ENCODE results near the gene FOXK2. TPM values are rescaled to one million over a fixed set of nuclear protein-coding genes. Genes with fewer than 3 reads are reported as not detected.

FOXK2 gene
- total RNA-seq, 1 donor, result 29.3 TPM

DNA sequence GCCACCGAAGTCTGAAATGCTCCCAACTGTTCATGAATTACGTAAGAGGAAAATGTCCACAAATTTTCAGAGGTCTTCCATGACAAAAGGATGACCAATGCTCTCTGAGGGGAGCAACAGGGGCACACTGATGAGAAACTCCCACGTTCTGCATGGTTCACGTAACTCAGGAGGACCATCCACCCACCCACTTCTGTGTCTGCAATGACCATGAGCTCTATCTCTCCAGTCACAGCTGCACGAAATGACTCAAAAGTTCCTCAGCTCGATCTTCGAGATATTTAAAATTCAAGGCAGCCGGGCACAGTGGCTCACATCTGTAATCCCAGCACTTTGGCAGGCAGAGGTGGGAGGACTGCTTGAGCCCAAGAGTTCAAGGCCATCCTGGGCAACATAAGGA is 112.9 kb downstream of the FOXK2 start:
- Histone ChIP-seq H3K9me3 (ENCODE audit: low read depth, low read length) (no peaks in the 10 kb centered on the region), H3K79me2 (ENCODE audit: insufficient read depth, low read length) (peaks cover 84% of the 10 kb centered on the region), H3K4me2 (ENCODE audit: insufficient read depth, low read length) (no peak overlapping the region), H3K36me3 (ENCODE audit: insufficient read depth, low read length) (peaks cover 31% of the 10 kb centered on the region), H3K27ac (ENCODE audit: low read depth, low read length) (no peak overlapping the region), H3K4me3 (ENCODE audit: insufficient read depth, low read length) (no peak overlapping the region), H4K20me1 (ENCODE audit: insufficient read depth, low read length) (peaks cover 43% of the 10 kb centered on the region), H3K27me3 (ENCODE audit: insufficient read depth, low read length) (no peaks in the 10 kb centered on the region), H3K4me1 (ENCODE audit: insufficient read depth, low read length) (no peaks in the 10 kb centered on the region), H2AFZ (ENCODE audit: low read length) (no peak overlapping the region)
- no peak for DNase-seq (ENCODE audit: insufficient read length, low spot score, missing footprints)
- TF ChIP-seq, protein P1, sequence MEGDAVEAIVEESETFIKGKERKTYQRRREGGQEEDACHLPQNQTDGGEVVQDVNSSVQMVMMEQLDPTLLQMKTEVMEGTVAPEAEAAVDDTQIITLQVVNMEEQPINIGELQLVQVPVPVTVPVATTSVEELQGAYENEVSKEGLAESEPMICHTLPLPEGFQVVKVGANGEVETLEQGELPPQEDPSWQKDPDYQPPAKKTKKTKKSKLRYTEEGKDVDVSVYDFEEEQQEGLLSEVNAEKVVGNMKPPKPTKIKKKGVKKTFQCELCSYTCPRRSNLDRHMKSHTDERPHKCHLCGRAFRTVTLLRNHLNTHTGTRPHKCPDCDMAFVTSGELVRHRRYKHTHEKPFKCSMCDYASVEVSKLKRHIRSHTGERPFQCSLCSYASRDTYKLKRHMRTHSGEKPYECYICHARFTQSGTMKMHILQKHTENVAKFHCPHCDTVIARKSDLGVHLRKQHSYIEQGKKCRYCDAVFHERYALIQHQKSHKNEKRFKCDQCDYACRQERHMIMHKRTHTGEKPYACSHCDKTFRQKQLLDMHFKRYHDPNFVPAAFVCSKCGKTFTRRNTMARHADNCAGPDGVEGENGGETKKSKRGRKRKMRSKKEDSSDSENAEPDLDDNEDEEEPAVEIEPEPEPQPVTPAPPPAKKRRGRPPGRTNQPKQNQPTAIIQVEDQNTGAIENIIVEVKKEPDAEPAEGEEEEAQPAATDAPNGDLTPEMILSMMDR (IDR thresholded peaks at IDR 0.05; ENCODE audit: extremely low read depth, low read depth, low read length), result no peak

DNA sequence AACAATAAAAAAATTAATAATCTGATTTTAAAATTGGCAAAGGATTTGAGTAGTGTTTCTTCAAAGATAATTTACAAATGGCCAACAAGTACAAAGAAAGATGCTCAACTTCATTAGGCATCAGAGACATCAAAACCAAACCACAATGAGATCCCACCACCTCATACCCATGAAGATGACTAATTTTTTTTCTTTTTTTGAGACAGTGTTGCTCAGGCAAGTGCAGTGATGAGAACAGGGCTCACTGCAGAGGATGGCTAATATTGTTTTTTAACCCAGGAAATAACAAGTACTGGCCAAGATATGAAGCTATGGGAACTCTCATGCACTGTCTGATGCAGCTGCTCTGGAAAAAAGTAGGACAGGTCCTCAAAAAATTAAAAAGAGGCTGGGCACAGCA is 113.8 kb downstream of the FOXK2 start:
- Histone ChIP-seq H3K36me3 (ENCODE audit: insufficient read depth, low read length) (peaks cover 28% of the 10 kb centered on the region), H3K79me2 (ENCODE audit: insufficient read depth, low read length) (peaks cover 88% of the 10 kb centered on the region), H3K4me1 (ENCODE audit: insufficient read depth, low read length) (no peaks in the 10 kb centered on the region), H3K27ac (ENCODE audit: low read depth, low read length) (no peak overlapping the region), H3K4me3 (ENCODE audit: insufficient read depth, low read length) (no peak overlapping the region), H4K20me1 (ENCODE audit: insufficient read depth, low read length) (peaks cover 41% of the 10 kb centered on the region), H3K4me2 (ENCODE audit: insufficient read depth, low read length) (no peak overlapping the region), H3K9me3 (ENCODE audit: low read depth, low read length) (no peaks in the 10 kb centered on the region), H3K27me3 (ENCODE audit: insufficient read depth, low read length) (no peaks in the 10 kb centered on the region), H2AFZ (ENCODE audit: low read length) (no peak overlapping the region)
- DNase-seq (ENCODE audit: insufficient read length, low spot score, missing footprints), result no peak
- TF ChIP-seq, protein P1 (IDR thresholded peaks at IDR 0.05; ENCODE audit: extremely low read depth, low read depth, low read length), result no peak

DNA sequence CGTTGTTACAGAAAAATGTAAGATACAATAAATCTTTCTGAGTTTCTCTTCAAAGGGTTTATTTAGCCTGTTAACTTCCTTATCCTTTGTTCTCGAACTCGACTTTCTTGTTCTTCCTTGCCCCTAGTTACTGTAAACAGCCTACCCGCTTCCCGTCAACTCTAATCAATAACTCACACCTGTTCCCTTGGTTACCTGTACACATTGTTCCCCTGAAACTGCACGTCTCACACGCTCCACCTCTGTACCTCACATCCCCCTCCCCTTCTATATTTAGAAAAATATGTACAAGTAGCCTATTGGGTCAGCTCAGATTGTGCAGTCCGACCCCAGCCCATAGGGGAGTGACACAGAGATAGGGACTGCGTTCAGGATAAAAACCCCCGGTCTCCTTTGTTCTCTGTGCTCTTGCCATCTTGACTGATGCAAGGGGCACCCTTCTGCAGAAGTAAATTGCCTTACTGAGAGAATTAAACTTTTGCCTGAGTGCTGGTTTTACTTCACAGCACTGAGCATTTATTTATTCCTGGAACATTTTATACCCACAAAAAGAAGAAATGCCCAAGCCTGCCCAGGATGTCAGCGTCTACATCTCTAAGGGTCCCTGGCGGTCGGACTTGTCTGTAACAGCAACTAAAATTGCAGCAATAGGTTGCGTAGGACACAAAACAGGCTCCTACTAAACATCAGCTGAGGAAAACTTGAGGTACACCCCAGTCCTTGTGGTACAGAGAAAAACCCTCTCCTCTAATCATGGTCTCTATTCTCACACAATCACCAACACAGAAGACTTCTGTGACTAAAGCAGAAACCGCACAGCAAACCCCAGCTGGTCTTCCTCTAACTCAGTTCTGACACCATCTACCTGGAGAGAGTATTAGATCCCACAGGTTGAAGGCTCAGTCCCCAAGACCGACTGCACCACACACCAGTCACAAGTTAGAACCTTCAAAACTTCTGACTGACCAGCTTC is 117.4 kb downstream of the FOXK2 start:
- no peak for DNase-seq (ENCODE audit: insufficient read length, low spot score, missing footprints)
- no peak overlapping the region for H3K27ac ChIP-seq (ENCODE audit: low read depth, low read length)
- H3K79me2 ChIP-seq (ENCODE audit: insufficient read depth, low read length), result peaks cover 94% of the 10 kb centered on the region
- no peaks in the 10 kb centered on the region for H3K9me3 ChIP-seq (ENCODE audit: low read depth, low read length)
- TF ChIP-seq, protein P1 (IDR thresholded peaks at IDR 0.05; ENCODE audit: extremely low read depth, low read depth, low read length), result no peak
- no peak overlapping the region for H3K4me3 ChIP-seq (ENCODE audit: insufficient read depth, low read length)
- H2AFZ ChIP-seq (ENCODE audit: low read length), result no peak overlapping the region
- peaks cover 19% of the 10 kb centered on the region for H3K36me3 ChIP-seq (ENCODE audit: insufficient read depth, low read length)
- peaks cover 51% of the 10 kb centered on the region for H4K20me1 ChIP-seq (ENCODE audit: insufficient read depth, low read length)
- no peaks in the 10 kb centered on the region for H3K27me3 ChIP-seq (ENCODE audit: insufficient read depth, low read length)
- H3K4me1 ChIP-seq (ENCODE audit: insufficient read depth, low read length), result no peaks in the 10 kb centered on the region
- no peak overlapping the region for H3K4me2 ChIP-seq (ENCODE audit: insufficient read depth, low read length)

DNA sequence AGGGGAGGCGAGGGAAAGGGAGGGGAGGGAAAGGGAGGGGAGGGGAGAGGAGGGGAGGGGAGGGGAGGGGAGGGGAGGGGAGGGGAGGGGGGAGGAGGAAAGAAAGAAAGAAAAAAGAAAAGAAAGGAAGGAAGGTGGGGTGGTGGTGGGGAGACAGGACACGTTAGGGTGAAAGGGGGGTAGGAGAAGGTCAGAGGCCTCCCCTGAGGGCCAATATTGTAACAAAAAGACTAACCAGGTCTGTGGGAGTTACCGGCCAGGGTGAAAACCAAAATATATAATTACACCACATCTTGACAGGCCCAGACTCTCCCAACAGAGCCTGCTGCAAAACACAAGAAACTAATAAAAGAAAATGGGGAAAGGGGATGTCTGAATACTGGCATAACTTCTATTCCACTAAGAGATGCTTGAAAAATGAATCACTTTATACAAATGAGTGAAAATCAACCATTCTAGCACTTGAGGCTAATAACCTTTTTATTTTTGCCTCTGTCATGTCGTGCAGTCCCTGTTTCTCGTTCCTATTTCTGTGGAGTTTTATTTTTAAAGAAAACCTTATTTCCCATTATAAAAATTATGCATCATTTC is 118.7 kb downstream of the FOXK2 start:
- H3K4me1 ChIP-seq (ENCODE audit: insufficient read depth, low read length), result no peaks in the 10 kb centered on the region
- no peak overlapping the region for H3K4me3 ChIP-seq (ENCODE audit: insufficient read depth, low read length)
- peaks cover 93% of the 10 kb centered on the region for H3K79me2 ChIP-seq (ENCODE audit: insufficient read depth, low read length)
- TF ChIP-seq, protein P1 (IDR thresholded peaks at IDR 0.05; ENCODE audit: extremely low read depth, low read depth, low read length), result no peak
- H3K9me3 ChIP-seq (ENCODE audit: low read depth, low read length), result no peaks in the 10 kb centered on the region
- no peak overlapping the region for H3K27ac ChIP-seq (ENCODE audit: low read depth, low read length)
- H3K27me3 ChIP-seq (ENCODE audit: insufficient read depth, low read length), result no peaks in the 10 kb centered on the region
- H4K20me1 ChIP-seq (ENCODE audit: insufficient read depth, low read length), result peaks cover 48% of the 10 kb centered on the region
- H3K4me2 ChIP-seq (ENCODE audit: insufficient read depth, low read length), result no peak overlapping the region
- H3K36me3 ChIP-seq (ENCODE audit: insufficient read depth, low read length), result peaks cover 25% of the 10 kb centered on the region
- DNase-seq (ENCODE audit: insufficient read length, low spot score, missing footprints), result peak; percentile 73
- no peak overlapping the region for H2AFZ ChIP-seq (ENCODE audit: low read length)

All from osteoblast (primary cell).